ENCODE measurements around the gene PEG3. TPM values are rescaled to one million over a fixed set of nuclear protein-coding genes. Genes with fewer than 3 reads are reported as not detected.

The PEG3 gene
- total and polyA plus RNA-seq, 2 of the 13 experiments (the other 11 are each of a cell fraction or from before 2014, with no cell fraction given), result 217 to 394 TPM

- in situ Hi-C loops (cut with HindIII; ENCODE audit: extremely low pct_ligation_motif_present, low pct_unique_long_range_greater_than_20kb), result no loop called here
- intact Hi-C loops (cut with micrococcal nuclease; ENCODE audit: unreplicated experiment), result no loop called here
- Histone ChIP-seq H3K27me3 (ENCODE audit: control insufficient read depth in 1 of 2, insufficient read depth in 2 of 2, low read length in 2 of 2) (no peaks in the 10 kb centered on the region), H2AFZ (ENCODE audit: low read length) (peak overlapping the region; percentile 17), H3K4me2 (ENCODE audit: low read depth, low read length) (peak overlapping the region; percentile 57), H3K9ac (ENCODE audit: insufficient read depth, low read depth, low read length) (peak overlapping the region; percentile 68), H3K9me3 (ENCODE audit: low read length) (no peaks in the 10 kb centered on the region; the same call in 1 of the 2 replicates), H3K79me2 (ENCODE audit: insufficient read depth, low read length) (peaks cover 6% of the 10 kb centered on the region), H3K4me1 (ENCODE audit: insufficient read depth, low read length) (peaks cover 72% of the 10 kb centered on the region), H3K27ac (ENCODE audit: extremely low read length, insufficient read depth, low read length) (peak overlapping the region; percentile 84), H3K36me3 (replicated peaks in 1 of 2; ENCODE audit: control insufficient read depth in 1 of 2, insufficient read depth in 2 of 2, low read length in 2 of 2) (no peaks in the 10 kb centered on the region), H4K20me1 (ENCODE audit: insufficient read depth, low read length) (no peaks in the 10 kb centered on the region), H3K4me3 (replicated peaks in 1 of 3; ENCODE audit: insufficient read depth in 1 of 3, low read depth in 2 of 3, low read length in 3 of 3) (peak overlapping the region in 1 of 3 experiments; percentile 30; a peak in 2 of 6 replicates)
- ChIA-PET CTCF (ENCODE audit: low intra/inter-chr PET ratio, low total read pairs) (no interaction called here), POLR2A (interaction anchor here (0.9 to 2.8 kb wide), 8 partner anchors 9 to 90 kb away, joined by 3 to 14 read pairs (median 4); partner anchors contain the start of genes PEG3 and ZIM2)
- ATAC-seq (peak; percentile 60), FAIRE-seq (no peak), DNase-seq (ENCODE audit: low spot score) (peak; percentile 69)
- 17% methylated on average over 14 of the region's 14 CpGs for WGBS (ENCODE audit: low lambda C conversion rate)
- BruUV-seq (replicated peaks), result no TSS peak
- TF ChIP-seq HDAC2 (CRISPR knock-in tag; IDR thresholded peaks at IDR 0.05) (peak; percentile 80), SETDB1 (CRISPR knock-in tag; IDR thresholded peaks at IDR 0.05; ENCODE audit: borderline replicate concordance) (no peak), ZNF749 (CRISPR knock-in tag; IDR thresholded peaks at IDR 0.05; ENCODE audit: borderline replicate concordance) (no peak), CEBPZ (IDR thresholded peaks at IDR 0.05; ENCODE audit: low read length) (no peak), ZNF143 (CRISPR knock-in tag; IDR thresholded peaks at IDR 0.05) (no peak), XRCC5 (optimal IDR thresholded peaks at IDR 0.05; ENCODE audit: low read length) (no peak), HNRNPUL1 (IDR thresholded peaks at IDR 0.05; ENCODE audit: low read depth, low read length) (no peak), SP2 (CRISPR knock-in tag; IDR thresholded peaks at IDR 0.05) (no peak), GATA4 (IDR thresholded peaks at IDR 0.05; ENCODE audit: borderline replicate concordance, low read depth) (peak; percentile 83), SKIL (CRISPR knock-in tag; IDR thresholded peaks at IDR 0.05; ENCODE audit: borderline replicate concordance) (peak; percentile 48; the same call in 1 of the 2 replicates), SIX1 (CRISPR knock-in tag; IDR thresholded peaks at IDR 0.05; ENCODE audit: borderline replicate concordance) (peak; percentile 25; the same call in 1 of the 2 replicates), ZNF282 (IDR thresholded peaks at IDR 0.05; ENCODE audit: partially characterized antibody) (no peak), ZNF253 (CRISPR knock-in tag; IDR thresholded peaks at IDR 0.05; ENCODE audit: borderline replicate concordance) (0 out of 2 replicates have a peak, but pooled peaks have one; percentile 29), MAZ (IDR thresholded peaks at IDR 0.05; ENCODE audit: borderline replicate concordance, low read depth, low read length) (no peak), MAZ (CRISPR knock-in tag; IDR thresholded peaks at IDR 0.05; ENCODE audit: low read depth) (peak; percentile 64; the same call in 1 of the 2 replicates), SNAPC5 (CRISPR knock-in tag; IDR thresholded peaks at IDR 0.05; ENCODE audit: borderline replicate concordance) (no peak)
- TF ChIP-seq, protein P1, sequence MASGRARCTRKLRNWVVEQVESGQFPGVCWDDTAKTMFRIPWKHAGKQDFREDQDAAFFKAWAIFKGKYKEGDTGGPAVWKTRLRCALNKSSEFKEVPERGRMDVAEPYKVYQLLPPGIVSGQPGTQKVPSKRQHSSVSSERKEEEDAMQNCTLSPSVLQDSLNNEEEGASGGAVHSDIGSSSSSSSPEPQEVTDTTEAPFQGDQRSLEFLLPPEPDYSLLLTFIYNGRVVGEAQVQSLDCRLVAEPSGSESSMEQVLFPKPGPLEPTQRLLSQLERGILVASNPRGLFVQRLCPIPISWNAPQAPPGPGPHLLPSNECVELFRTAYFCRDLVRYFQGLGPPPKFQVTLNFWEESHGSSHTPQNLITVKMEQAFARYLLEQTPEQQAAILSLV (CRISPR knock-in tag; IDR thresholded peaks at IDR 0.05; ENCODE audit: borderline replicate concordance), result 0 out of 2 replicates have a peak, but pooled peaks have one; percentile 3
These were observed 44.9 kb upstream of the PEG3 start for GRCh38 chr19:56885173-56885985.

Data from HepG2 (cell line).